ENCODE results near the gene FBXL12.
"Not testable (repeated sequence)": the region's sequence is repeated elsewhere in the genome, so short reads cannot be mapped to it uniquely, and the experiment has no call there.

Gene FBXL12

DNA sequence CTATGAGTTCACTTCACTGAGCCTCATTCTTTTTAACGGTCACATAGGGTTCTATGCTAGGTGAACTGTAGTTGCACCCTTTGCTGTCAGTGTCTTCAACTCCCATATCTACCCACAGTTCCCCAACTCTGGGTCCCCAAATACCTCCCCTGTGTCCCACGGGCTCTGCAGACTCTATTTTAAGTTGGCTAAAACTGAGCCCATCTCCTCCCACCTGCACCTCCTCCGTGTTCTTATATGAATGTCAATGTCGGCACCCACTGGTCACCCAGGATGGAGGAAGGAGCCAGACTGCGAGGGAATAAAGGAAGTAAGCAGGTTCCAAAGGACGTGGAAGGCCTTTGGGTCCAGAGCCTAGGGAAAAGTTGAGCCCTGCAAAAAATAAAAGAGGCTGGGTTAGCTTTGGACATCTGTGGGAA lies 15.4 kb upstream of the FBXL12 start:
- ATAC-seq (replicated peaks; ENCODE audit: extremely low read depth, poor library complexity, severe bottlenecking) (no peak), DNase-seq (ENCODE audit: low spot score in 2 of 2) (no peak)
- Mint-ChIP-seq H3K4me3 (peak overlapping the region; percentile 85), H3K27me3 (no peaks in the 10 kb centered on the region), H3K9me3 (no peaks in the 10 kb centered on the region), H3K27ac (ENCODE audit: low read depth) (peak overlapping the region; percentile 88), H3K36me3 (ENCODE audit: insufficient read depth) (peaks cover 23% of the 10 kb centered on the region), H3K4me1 (peaks cover 19% of the 10 kb centered on the region)

DNA sequence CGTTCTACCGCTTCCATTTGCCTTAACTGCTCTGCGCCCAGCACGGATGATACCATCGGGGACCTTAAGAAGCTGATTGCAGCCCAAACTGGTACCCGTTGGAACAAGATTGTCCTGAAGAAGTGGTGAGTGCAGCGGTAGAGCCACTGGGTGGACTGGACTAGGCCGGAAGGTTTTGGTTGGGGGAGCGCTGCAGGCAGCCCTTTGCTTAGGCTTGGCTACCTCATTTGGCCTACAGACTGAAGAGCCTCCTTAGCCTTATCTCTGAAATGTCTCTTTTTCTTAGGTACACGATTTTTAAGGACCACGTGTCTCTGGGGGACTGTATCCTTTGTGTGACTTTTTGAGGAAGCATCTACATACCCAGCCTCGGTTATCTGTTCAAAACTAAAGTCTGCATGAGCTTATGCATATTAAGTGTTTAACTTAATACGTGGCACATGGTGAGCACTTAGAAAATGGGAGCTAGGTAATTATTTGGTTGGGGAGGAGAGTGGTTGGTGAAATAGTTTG lies 9.7 kb upstream of the FBXL12 start:
- Mint-ChIP-seq H3K4me3 (peak overlapping the region; percentile 99), H3K9me3 (no peaks in the 10 kb centered on the region), H3K27me3 (no peaks in the 10 kb centered on the region), H3K27ac (ENCODE audit: low read depth) (no peak overlapping the region), H3K4me1 (peaks cover 23% of the 10 kb centered on the region), H3K36me3 (ENCODE audit: insufficient read depth) (peaks cover 19% of the 10 kb centered on the region)
- DNase-seq (ENCODE audit: low spot score in 2 of 2), result no peak
- ATAC-seq (replicated peaks; ENCODE audit: extremely low read depth, poor library complexity, severe bottlenecking), result no peak

DNA sequence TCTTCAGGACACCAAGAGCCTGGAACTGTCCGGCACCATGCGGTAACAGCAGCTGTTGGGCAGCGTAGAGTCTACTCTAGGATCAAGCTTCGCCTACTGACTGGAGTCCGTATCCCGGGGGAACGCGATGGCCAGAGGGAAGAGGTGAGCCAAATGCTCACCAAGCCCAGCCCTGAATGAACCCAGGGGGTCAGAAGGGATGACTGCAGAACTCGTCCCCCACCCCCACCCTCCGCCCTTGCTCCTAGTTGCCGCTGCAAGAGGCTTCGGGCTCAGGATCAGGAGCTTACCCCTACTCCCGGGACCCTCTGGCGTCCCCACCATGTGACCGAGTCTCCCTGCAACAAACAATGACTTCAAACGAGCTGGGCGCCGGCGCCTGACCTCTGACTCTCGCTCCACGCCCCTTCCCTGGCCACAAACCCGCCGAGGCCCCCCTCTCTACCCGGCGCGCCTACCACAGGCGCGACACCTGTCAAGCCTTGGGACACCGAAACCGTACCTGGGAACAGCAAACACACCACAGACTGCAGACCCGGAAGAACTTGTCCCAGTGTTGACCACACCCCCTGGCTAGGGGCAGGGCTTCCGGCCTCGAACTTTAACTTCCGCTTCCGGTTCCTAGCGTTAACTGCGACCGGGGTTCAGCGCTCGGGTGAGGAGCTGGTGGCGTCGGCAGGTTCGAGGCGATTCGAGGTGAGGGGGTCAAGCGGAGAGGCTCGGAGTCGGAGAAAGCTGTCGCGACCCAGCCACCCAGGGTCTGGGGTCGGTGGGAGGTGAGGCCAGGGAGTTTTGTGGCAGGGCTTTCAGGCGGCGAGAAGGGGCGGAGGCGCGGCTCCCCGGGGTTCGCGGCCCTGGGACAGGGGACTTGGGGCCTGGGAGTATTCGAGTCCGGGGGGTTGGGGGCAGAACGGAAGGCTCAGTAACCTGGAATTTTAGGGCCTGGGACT lies 8.7 kb upstream of the FBXL12 start, which contains the start of gene UBL5:
Gene UBL5, plus strand, starts transcription at position 630 of the 950 bp plus-strand sequence. CDS start 420 bp downstream, outside the sequence.
- Mint-ChIP-seq H3K9me3 (no peaks in the 10 kb centered on the region), H3K4me1 (peaks cover 23% of the 10 kb centered on the region), H3K36me3 (ENCODE audit: insufficient read depth) (peaks cover 19% of the 10 kb centered on the region), H3K27me3 (no peaks in the 10 kb centered on the region), H3K27ac (ENCODE audit: low read depth) (peak within 1 kb of the TSS; percentile 99), H3K4me3 (peak within 1 kb of the TSS; percentile 99)
- ATAC-seq (replicated peaks; ENCODE audit: extremely low read depth, poor library complexity, severe bottlenecking), result peak; percentile 97
- DNase-seq (ENCODE audit: low spot score in 2 of 2), result peak; percentile 72 to 82

DNA sequence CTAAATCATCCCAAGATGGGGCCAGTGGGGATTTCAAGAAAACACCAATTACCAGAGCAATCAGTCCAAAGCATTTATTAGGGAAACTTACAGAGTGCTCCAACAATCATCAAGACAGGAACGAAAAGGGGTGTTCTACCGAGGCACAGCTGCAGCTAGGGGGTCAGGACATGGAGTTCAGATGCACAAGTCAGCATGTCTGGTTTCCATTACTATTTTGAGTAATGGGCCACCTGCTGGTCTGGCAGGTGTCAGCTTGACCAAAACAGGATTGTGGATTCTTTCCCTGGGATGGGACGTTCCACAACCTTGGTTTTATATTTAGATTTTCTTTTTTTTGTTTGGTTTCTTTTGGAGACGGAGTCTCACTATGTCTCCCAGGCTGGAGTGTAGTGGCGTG lies 4.9 kb upstream of the FBXL12 start:
- H3K4me1 Mint-ChIP-seq, result peaks cover 30% of the 10 kb centered on the region
- no peaks in the 10 kb centered on the region for H3K27me3 Mint-ChIP-seq
- H3K9me3 Mint-ChIP-seq, result no peaks in the 10 kb centered on the region
- peaks cover 20% of the 10 kb centered on the region for H3K36me3 Mint-ChIP-seq (ENCODE audit: insufficient read depth)
- H3K4me3 Mint-ChIP-seq, result no peak overlapping the region
- DNase-seq (ENCODE audit: low spot score in 2 of 2), result no peak
- ATAC-seq (replicated peaks; ENCODE audit: extremely low read depth, poor library complexity, severe bottlenecking), result no peak
- H3K27ac Mint-ChIP-seq (ENCODE audit: low read depth), result no peak overlapping the region

DNA sequence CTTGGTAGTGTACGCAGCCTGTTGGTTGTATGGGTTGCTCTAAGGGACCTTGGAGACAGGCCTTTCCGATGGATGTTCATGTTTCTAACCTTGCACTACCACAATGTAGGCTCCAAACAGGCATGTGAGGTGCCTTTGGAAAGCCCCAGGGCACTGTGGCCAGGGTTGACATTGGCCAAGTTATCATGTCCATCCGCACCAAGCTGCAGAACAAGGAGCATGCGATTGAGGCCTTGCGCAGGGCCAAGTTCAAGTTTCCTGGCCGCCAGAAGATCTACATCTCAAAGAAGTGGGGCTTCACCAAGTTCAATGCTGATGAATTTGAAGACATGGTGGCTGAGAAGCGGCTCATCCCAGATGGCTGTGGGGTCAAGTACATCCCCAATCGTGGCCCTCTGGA lies 1.2 kb upstream of the FBXL12 start:
- H3K9me3 Mint-ChIP-seq, result not testable (repeated sequence)

DNA sequence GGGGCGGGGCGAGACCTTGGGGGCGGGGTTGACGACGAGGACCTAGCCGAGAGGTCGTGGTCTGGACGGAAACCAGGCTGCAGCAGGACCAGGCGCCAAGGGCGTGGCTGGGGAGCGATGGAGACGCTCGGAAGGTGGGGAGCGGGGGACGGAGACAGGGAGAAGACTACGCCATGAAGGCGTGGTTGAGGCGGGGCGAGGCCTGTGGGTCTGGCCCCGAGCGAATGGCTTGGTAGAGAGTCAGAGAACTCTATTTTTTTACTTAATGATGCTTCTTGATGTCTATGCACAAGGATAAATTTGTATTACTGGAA lies 674 bp upstream of the FBXL12 start:
- no peak for DNase-seq (ENCODE audit: low spot score in 2 of 2)
- peak; percentile 10 for ATAC-seq (replicated peaks; ENCODE audit: extremely low read depth, poor library complexity, severe bottlenecking)
- Mint-ChIP-seq H3K4me3 (peak overlapping the region; percentile 86), H3K4me1 (peaks cover 28% of the 10 kb centered on the region), H3K36me3 (ENCODE audit: insufficient read depth) (peaks cover 11% of the 10 kb centered on the region), H3K9me3 (no peaks in the 10 kb centered on the region), H3K27ac (ENCODE audit: low read depth) (peak overlapping the region; percentile 65), H3K27me3 (no peaks in the 10 kb centered on the region)

More for the DNA sequence above, 1.2 kb upstream of the FBXL12 start:
- H3K27me3 Mint-ChIP-seq; ATAC-seq (replicated peaks; ENCODE audit: extremely low read depth, poor library complexity, severe bottlenecking); DNase-seq (ENCODE audit: low spot score in 2 of 2): not testable (repeated sequence)
- Mint-ChIP-seq H3K4me1 (peaks cover 28% of the 10 kb centered on the region), H3K27ac (ENCODE audit: low read depth) (peak overlapping the region; percentile 65), H3K36me3 (ENCODE audit: insufficient read depth) (peaks cover 13% of the 10 kb centered on the region), H3K4me3 (peak overlapping the region; percentile 86)

DNA sequence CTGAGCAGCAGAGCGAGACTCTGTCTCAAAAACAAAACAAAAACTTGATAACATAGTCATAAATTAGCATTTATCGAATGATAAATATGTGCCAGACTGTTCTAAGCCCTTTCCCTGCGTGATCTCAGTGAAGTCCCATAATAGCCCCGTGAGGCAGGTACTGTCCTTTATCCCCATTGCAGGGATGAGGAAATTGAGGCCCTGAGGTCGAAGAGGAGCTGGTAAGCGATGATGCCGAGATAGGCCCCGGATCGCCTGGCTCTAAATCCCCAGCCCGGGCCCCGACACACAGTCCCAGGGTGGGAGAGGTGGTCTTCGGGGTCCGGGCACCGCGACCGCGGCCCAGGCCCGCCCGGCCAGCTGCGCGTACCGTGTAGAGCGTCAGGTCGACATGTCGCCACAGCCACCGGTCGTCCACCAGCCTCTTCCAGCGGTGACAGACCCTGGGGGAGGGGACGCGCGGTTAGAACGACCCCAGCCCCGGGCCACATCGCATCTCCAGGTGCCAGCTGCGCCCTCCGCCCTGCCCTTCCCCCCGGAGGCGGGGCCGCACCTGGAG lies 625 bp downstream of the FBXL12 start:
- Mint-ChIP-seq H3K4me3 (peak overlapping the region; percentile 86), H3K9me3 (no peaks in the 10 kb centered on the region), H3K36me3 (ENCODE audit: insufficient read depth) (peaks cover 16% of the 10 kb centered on the region), H3K27me3 (no peaks in the 10 kb centered on the region), H3K4me1 (peaks cover 28% of the 10 kb centered on the region), H3K27ac (ENCODE audit: low read depth) (peak overlapping the region; percentile 77)
- DNase-seq (ENCODE audit: low spot score in 2 of 2), result no peak
- ATAC-seq (replicated peaks; ENCODE audit: extremely low read depth, poor library complexity, severe bottlenecking), result no peak

DNA sequence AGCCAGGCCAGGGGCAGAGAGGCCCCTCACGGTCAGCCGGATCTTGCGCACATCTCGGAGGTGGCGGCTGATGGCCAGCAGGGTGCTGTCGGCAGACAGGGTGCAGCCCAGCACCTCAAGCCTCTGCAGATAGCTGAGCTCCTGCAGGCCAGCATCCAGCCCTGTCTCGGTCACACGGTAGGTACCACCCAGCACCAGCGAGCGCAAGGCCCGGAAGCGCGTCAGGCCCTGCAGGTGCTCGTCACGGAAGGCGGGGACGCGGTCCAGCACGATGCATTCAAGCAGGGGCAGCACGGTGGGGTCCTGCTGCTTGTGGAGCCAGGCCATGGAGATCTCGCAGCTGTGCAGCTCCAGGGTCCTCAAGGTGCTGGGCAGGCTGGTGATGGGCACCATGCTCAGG lies 7.7 kb downstream of the FBXL12 start:
- H3K36me3 Mint-ChIP-seq (ENCODE audit: insufficient read depth), result peaks cover 13% of the 10 kb centered on the region
- DNase-seq (ENCODE audit: low spot score in 2 of 2) (no peak), ATAC-seq (replicated peaks; ENCODE audit: extremely low read depth, poor library complexity, severe bottlenecking) (no peak)
- H3K27me3 Mint-ChIP-seq, result no peaks in the 10 kb centered on the region
- H3K9me3 Mint-ChIP-seq, result no peaks in the 10 kb centered on the region
- H3K4me3 Mint-ChIP-seq, result no peak overlapping the region
- peaks cover 13% of the 10 kb centered on the region for H3K4me1 Mint-ChIP-seq
- H3K27ac Mint-ChIP-seq (ENCODE audit: low read depth), result no peak overlapping the region

DNA sequence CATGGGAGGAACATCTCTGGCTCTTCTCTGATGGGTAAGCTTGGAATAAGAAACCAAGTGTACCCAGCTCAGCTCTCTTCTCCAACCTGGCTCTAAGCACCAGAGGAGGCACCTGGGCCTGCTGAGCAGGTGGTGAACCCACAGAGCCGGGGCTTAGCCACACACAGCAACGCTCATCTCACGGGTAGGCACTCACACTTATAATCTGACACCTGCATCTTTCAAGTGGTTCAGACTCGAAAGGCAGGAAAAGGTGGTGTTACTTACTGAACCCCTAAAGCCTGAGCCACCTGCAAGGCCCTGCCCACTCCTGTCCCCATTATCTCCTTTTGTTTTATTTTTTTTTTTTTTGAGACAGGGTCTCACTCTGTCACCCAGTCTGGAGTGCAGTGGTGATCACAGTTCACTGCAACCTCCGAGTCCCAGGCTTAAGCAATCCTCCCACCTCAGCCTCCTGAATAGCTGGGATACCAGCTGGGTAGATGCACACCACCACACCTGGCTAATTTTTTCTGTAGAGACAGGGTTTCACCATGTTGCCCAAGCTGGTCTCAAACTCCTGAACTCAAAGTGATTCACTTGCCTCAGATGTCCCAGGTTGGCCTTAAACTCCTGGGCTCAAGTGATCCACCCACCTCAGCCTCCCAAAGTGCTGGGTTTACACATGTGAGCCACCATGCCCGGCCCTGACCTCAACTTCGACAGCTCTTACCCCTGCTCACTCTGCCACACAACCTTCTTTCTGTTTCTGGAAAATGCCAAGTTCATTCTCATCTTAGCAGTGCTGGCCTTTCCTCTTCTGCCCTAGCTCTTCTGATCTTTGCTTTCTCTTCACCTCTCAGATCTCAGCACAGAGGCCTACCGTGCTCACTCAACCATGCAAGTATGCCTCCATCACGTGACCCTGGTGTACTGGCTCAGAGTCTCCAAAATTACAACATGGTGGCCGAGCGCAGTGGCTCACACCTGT lies 9.7 kb downstream of the FBXL12 start:
- DNase-seq (ENCODE audit: low spot score in 2 of 2) (peak in 1 of 2 donors; percentile 37), ATAC-seq (replicated peaks; ENCODE audit: extremely low read depth, poor library complexity, severe bottlenecking) (peak; percentile 95)
- no peaks in the 10 kb centered on the region for H3K9me3 Mint-ChIP-seq
- H3K27ac Mint-ChIP-seq (ENCODE audit: low read depth), result peak overlapping the region; percentile 31
- no peaks in the 10 kb centered on the region for H3K27me3 Mint-ChIP-seq
- H3K4me3 Mint-ChIP-seq, result peak overlapping the region; percentile 12
- H3K4me1 Mint-ChIP-seq, result peaks cover 13% of the 10 kb centered on the region
- H3K36me3 Mint-ChIP-seq (ENCODE audit: insufficient read depth), result peaks cover 14% of the 10 kb centered on the region

DNA sequence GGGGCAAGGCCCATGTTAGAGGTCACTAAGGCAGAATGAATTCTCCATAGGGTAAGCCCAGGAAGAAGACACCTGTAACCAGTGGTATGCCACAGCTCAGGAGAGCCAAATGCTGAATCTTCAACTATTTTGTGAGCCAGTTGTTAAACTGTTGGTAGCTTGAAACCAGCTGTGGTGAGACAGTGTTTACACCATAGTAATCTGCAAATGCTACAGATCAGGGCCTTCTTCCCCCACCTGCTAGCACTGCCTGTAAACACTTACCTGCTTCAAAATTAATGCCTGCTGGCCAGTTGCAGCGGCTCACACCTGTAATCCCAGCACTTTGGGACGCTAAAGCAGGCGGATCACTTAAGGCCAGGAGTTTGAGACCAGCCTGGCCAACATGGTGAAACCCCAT lies 12.1 kb downstream of the FBXL12 start:
- no peak for DNase-seq (ENCODE audit: low spot score in 2 of 2)
- Mint-ChIP-seq H3K27me3 (no peaks in the 10 kb centered on the region), H3K27ac (ENCODE audit: low read depth) (peak overlapping the region; percentile 23), H3K36me3 (ENCODE audit: insufficient read depth) (peaks cover 5% of the 10 kb centered on the region), H3K9me3 (no peaks in the 10 kb centered on the region), H3K4me1 (peaks cover 13% of the 10 kb centered on the region), H3K4me3 (no peak overlapping the region)
- no peak for ATAC-seq (replicated peaks; ENCODE audit: extremely low read depth, poor library complexity, severe bottlenecking)

DNA sequence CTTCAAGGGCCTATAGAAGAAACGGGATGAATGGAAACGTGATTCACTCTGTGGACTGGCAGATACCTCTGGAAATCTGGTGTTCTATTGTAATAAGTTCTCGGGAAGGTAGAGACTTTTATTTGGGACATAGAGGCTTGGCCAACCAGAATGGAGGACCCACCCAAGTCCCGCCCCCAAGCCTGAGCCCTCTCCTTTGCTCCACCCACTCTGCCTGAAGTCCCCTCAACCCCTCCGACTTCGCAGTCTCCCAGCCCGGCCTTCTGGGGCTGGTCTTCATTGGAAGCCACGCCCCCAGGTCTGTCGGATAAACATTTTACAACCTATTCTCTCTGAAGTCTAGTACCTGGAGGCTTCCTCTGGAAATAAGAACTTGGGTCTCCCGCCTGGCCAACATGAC lies 16.9 kb downstream of the FBXL12 start:
- Mint-ChIP-seq H3K27me3 (no peaks in the 10 kb centered on the region), H3K27ac (ENCODE audit: low read depth) (no peak overlapping the region)
- ATAC-seq (replicated peaks; ENCODE audit: extremely low read depth, poor library complexity, severe bottlenecking), result no peak

DNA sequence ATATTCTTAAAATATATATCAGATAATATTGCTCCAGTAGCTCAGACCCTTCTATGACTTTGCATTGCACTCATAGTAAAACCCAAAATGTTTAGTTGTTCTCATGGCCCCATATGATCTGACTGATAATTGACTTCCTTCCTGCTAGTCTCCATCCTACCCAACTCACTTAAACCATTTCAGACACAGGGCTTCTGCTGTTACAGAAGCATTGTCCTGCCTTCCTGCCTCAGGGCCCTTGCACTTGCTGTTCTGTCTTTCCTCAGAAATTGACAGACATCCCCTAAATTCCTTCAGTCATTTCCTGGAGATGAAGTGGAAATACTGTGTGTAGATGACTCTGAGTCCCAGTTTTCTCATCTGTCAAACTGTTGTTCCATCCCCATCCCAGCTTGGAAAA lies 19.7 kb downstream of the FBXL12 start:
- Mint-ChIP-seq H3K4me3 (peak overlapping the region; percentile 10), H3K27me3 (no peaks in the 10 kb centered on the region), H3K9me3 (no peaks in the 10 kb centered on the region), H3K4me1 (peaks cover 16% of the 10 kb centered on the region), H3K36me3 (ENCODE audit: insufficient read depth) (peaks cover 9% of the 10 kb centered on the region), H3K27ac (ENCODE audit: low read depth) (peak overlapping the region; percentile 74)
- ATAC-seq (replicated peaks; ENCODE audit: extremely low read depth, poor library complexity, severe bottlenecking) (no peak), DNase-seq (ENCODE audit: low spot score in 2 of 2) (no peak)

More for the DNA sequence above, 16.9 kb downstream of the FBXL12 start:
- Mint-ChIP-seq H3K4me1 (peaks cover 9% of the 10 kb centered on the region), H3K4me3 (no peak overlapping the region), H3K36me3 (ENCODE audit: insufficient read depth) (peaks cover 7% of the 10 kb centered on the region), H3K9me3 (no peaks in the 10 kb centered on the region)
- no peak for DNase-seq (ENCODE audit: low spot score in 2 of 2)
